ENCODE measurements around the gene NFKBIA.
"Not testable (repeated sequence)": the region's sequence is repeated elsewhere in the genome, so short reads cannot be mapped to it uniquely, and the experiment has no call there.

Gene NFKBIA

GRCh38 chr14:35375558-35376025, 29.0 kb downstream of the NFKBIA start:
- H3K4me3 ChIP-seq (replicated peaks; ENCODE audit: insufficient read depth, low read length), result no peak overlapping the region
- no peak for TF ChIP-seq SPI1 (IDR thresholded peaks at IDR 0.05; ENCODE audit: borderline replicate concordance, low read depth)
- TF ChIP-seq, protein P1, sequence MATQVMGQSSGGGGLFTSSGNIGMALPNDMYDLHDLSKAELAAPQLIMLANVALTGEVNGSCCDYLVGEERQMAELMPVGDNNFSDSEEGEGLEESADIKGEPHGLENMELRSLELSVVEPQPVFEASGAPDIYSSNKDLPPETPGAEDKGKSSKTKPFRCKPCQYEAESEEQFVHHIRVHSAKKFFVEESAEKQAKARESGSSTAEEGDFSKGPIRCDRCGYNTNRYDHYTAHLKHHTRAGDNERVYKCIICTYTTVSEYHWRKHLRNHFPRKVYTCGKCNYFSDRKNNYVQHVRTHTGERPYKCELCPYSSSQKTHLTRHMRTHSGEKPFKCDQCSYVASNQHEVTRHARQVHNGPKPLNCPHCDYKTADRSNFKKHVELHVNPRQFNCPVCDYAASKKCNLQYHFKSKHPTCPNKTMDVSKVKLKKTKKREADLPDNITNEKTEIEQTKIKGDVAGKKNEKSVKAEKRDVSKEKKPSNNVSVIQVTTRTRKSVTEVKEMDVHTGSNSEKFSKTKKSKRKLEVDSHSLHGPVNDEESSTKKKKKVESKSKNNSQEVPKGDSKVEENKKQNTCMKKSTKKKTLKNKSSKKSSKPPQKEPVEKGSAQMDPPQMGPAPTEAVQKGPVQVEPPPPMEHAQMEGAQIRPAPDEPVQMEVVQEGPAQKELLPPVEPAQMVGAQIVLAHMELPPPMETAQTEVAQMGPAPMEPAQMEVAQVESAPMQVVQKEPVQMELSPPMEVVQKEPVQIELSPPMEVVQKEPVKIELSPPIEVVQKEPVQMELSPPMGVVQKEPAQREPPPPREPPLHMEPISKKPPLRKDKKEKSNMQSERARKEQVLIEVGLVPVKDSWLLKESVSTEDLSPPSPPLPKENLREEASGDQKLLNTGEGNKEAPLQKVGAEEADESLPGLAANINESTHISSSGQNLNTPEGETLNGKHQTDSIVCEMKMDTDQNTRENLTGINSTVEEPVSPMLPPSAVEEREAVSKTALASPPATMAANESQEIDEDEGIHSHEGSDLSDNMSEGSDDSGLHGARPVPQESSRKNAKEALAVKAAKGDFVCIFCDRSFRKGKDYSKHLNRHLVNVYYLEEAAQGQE (IDR thresholded peaks at IDR 0.05; ENCODE audit: insufficient replicate concordance, low read depth), result no peak
- no peak for TF ChIP-seq POLR2AphosphoS5 (IDR thresholded peaks at IDR 0.05; ENCODE audit: low read depth)
- TF ChIP-seq GABPA (IDR thresholded peaks at IDR 0.05; ENCODE audit: low read depth), result no peak
- TF ChIP-seq, protein P2, sequence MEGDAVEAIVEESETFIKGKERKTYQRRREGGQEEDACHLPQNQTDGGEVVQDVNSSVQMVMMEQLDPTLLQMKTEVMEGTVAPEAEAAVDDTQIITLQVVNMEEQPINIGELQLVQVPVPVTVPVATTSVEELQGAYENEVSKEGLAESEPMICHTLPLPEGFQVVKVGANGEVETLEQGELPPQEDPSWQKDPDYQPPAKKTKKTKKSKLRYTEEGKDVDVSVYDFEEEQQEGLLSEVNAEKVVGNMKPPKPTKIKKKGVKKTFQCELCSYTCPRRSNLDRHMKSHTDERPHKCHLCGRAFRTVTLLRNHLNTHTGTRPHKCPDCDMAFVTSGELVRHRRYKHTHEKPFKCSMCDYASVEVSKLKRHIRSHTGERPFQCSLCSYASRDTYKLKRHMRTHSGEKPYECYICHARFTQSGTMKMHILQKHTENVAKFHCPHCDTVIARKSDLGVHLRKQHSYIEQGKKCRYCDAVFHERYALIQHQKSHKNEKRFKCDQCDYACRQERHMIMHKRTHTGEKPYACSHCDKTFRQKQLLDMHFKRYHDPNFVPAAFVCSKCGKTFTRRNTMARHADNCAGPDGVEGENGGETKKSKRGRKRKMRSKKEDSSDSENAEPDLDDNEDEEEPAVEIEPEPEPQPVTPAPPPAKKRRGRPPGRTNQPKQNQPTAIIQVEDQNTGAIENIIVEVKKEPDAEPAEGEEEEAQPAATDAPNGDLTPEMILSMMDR (IDR thresholded peaks at IDR 0.05; ENCODE audit: insufficient read depth, low read length), result no peak

GRCh38 chr14:35374263-35374712, 30.3 kb downstream of the NFKBIA start:
- no peaks in the 10 kb centered on the region for H3K27me3 ChIP-seq (ENCODE audit: insufficient read depth, poor library complexity, severe bottlenecking)
- no peak overlapping the region for H3K27ac ChIP-seq (replicated peaks)
- H3K4me3 ChIP-seq (replicated peaks; ENCODE audit: insufficient read depth, low read length), result no peak overlapping the region
- DNase-seq (ENCODE audit: low read depth in 1 of 2, low spot score in 1 of 2), result peak; percentile 41 to 76
- TF ChIP-seq, protein P1 (IDR thresholded peaks at IDR 0.05; ENCODE audit: insufficient replicate concordance, low read depth), result no peak
- TF ChIP-seq POLR2AphosphoS5 (IDR thresholded peaks at IDR 0.05; ENCODE audit: low read depth) (no peak), GABPA (IDR thresholded peaks at IDR 0.05; ENCODE audit: low read depth) (no peak), SPI1 (IDR thresholded peaks at IDR 0.05; ENCODE audit: borderline replicate concordance, low read depth) (no peak)
- TF ChIP-seq, protein P2 (IDR thresholded peaks at IDR 0.05; ENCODE audit: insufficient read depth, low read length), result no peak

More at GRCh38 chr14:35375558-35376025, 29.0 kb downstream of the NFKBIA start:
- no peak for DNase-seq (ENCODE audit: low read depth in 1 of 2, low spot score in 1 of 2)
- Histone ChIP-seq H3K27ac (replicated peaks) (no peak overlapping the region), H3K27me3 (ENCODE audit: insufficient read depth, poor library complexity, severe bottlenecking) (no peaks in the 10 kb centered on the region)

GRCh38 chr14:35373208-35373607, 31.3 kb downstream of the NFKBIA start:
- not testable (repeated sequence) for H3K27me3 ChIP-seq (ENCODE audit: insufficient read depth, poor library complexity, severe bottlenecking); H3K4me3 ChIP-seq (replicated peaks; ENCODE audit: insufficient read depth, low read length); H3K27ac ChIP-seq (replicated peaks); DNase-seq (ENCODE audit: low read depth in 1 of 2, low spot score in 1 of 2)

DNA sequence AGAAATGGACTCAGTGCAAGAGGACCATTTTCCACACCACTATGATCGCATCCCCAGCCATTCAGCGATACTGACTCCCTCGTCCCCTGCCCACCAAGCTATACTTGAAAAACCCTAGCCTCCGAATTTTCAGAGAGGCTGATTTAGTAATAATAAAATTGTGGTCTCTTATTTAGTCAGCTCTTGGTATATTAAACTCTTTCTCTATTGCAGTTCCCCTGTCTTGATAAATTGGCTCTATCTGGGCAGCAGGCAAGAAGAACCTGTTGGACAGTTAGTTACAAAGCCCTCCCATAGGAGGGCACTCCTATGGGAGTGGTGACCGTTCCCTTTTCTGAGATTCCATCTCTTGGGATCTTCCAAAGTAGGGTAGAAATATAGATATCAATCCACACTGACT, 33.6 kb downstream of the NFKBIA start:
- TF ChIP-seq POLR2AphosphoS5 (IDR thresholded peaks at IDR 0.05; ENCODE audit: low read depth), result no peak
- TF ChIP-seq, protein P1 (IDR thresholded peaks at IDR 0.05; ENCODE audit: insufficient replicate concordance, low read depth), result no peak
- TF ChIP-seq, protein P2 (IDR thresholded peaks at IDR 0.05; ENCODE audit: insufficient read depth, low read length), result no peak
- no peak for TF ChIP-seq SPI1 (IDR thresholded peaks at IDR 0.05; ENCODE audit: borderline replicate concordance, low read depth)
- Histone ChIP-seq H3K27ac (replicated peaks) (no peak overlapping the region), H3K27me3 (ENCODE audit: insufficient read depth, poor library complexity, severe bottlenecking) (no peaks in the 10 kb centered on the region), H3K4me3 (replicated peaks; ENCODE audit: insufficient read depth, low read length) (no peak overlapping the region)
- no peak for DNase-seq (ENCODE audit: low read depth in 1 of 2, low spot score in 1 of 2)

Measured in HL-60 (cell line).